Endothelial cell of umbilical vein (primary cell): Measurements from ENCODE around the gene ISG15. TPM values are rescaled to one million over a fixed set of nuclear protein-coding genes. Genes with fewer than 3 reads are reported as not detected.

Experiments used
- BruUV-seq: library from RNA; stranded (reverse); fragments of 400-500 nt; replicated peaks from 2 replicates; lab custom pipeline; 2021; lab: Mats Ljungman, UMichigan
- CTCF ChIA-PET: fragments of 300-600, 350-600 bp; sonication (Branson Sonifier 250); formaldehyde crosslinking; loops from one replicate; lab custom pipeline; 2021; ENCODE audit warnings: antibody characterized with exemption, inconsistent platforms; lab: Charles Lee
- POLR2A ChIA-PET: fragments of 300-600, 350-600 bp; sonication (Branson Sonifier 250); formaldehyde crosslinking; loops from one replicate; lab custom pipeline; 2021; ENCODE audit warnings: antibody characterized with exemption, inconsistent platforms; lab: Charles Lee
- DNase-seq: peaks from one replicate; pipeline ENCODE4 v3.0.0-alpha.2; 2011; ENCODE audit warnings: low read depth, low spot score
- FAIRE-seq: peaks from 2 replicates; lab custom pipeline; 2011; peaks lifted over from hg19 to GRCh38; lab: Jason Lieb, UNC
- H2AFZ ChIP-seq: 2 replicates; pipeline ENCODE4 v1.6.0; 2012; ENCODE audit warnings: low read depth, low read length, control low read depth, inconsistent platforms
- H3K27ac ChIP-seq: 2 replicates; pipeline ENCODE4 v1.5.1; 2011; ENCODE audit warnings: low read depth, mild to moderate bottlenecking, control low read depth, low read length, moderate library complexity; ENCODE audit not compliant: insufficient read depth
- H3K27me3 ChIP-seq, 2 experiments: 2 replicates each; pipeline versions ENCODE4 v1.6.0 to v1.6.1; 2011; ENCODE audit warnings: low read length in 2 of 2, mixed read lengths in 1 of 2; ENCODE audit not compliant: control insufficient read depth in 2 of 2, insufficient read depth in 2 of 2
- H3K36me3 ChIP-seq, 2 experiments: 2 replicates in 1 of 2; 3 replicates in 1 of 2; pipeline ENCODE4 v1.5.1; 2011; ENCODE audit warnings: low read length in 2 of 2, mild to moderate bottlenecking in 1 of 2, moderate library complexity in 1 of 2; ENCODE audit not compliant: control insufficient read depth in 2 of 2, insufficient read depth in 2 of 2; ENCODE audit errors: extremely low read depth in 1 of 2
- H3K4me1 ChIP-seq: 3 replicates; pipeline ENCODE4 v1.5.1; 2011; ENCODE audit warnings: mild to moderate bottlenecking, low read length; ENCODE audit not compliant: control insufficient read depth, insufficient read depth; ENCODE audit errors: extremely low read depth
- H3K4me2 ChIP-seq: 2 replicates; pipeline ENCODE4 v1.6.1; 2011; ENCODE audit warnings: low read length, control low read depth, mixed read lengths; ENCODE audit not compliant: insufficient read depth
- H3K4me3 ChIP-seq, 3 experiments: fragments of 200-600 bp in 1 of 3; sonication (generic), shearing (Covaris generic) in 1 of 3; replicated peaks in 1 of 3; 2 replicates each; pipeline ENCODE4 v1.5.1; 2011 to 2016; ENCODE audit warnings: control low read depth in 3 of 3, low read length in 3 of 3, mild to moderate bottlenecking in 2 of 3, inconsistent platforms in 1 of 3, low read depth in 1 of 3, moderate library complexity in 1 of 3; ENCODE audit not compliant: insufficient read depth in 1 of 3
- H3K79me2 ChIP-seq: 2 replicates; pipeline ENCODE4 v1.6.0; 2012; ENCODE audit warnings: low read length, inconsistent platforms; ENCODE audit not compliant: control insufficient read depth, insufficient read depth
- H3K9ac ChIP-seq: replicated peaks from 2 replicates; pipeline ENCODE3; 2011; ENCODE audit warnings: low read length, control low read depth; ENCODE audit not compliant: insufficient read depth; ENCODE audit errors: extremely low read depth
- H3K9me1 ChIP-seq: replicated peaks from 3 replicates; pipeline ENCODE4 v1.6.0; 2011; ENCODE audit warnings: mild to moderate bottlenecking, low read length; ENCODE audit not compliant: control insufficient read depth, insufficient read depth; ENCODE audit errors: extremely low read depth
- H3K9me3 ChIP-seq: replicated peaks from 2 replicates; pipeline ENCODE4 v1.5.1; 2012; ENCODE audit warnings: low read length, inconsistent platforms; ENCODE audit not compliant: control insufficient read depth, insufficient read depth
- H4K20me1 ChIP-seq: replicated peaks from 2 replicates; pipeline ENCODE3; 2011; ENCODE audit warnings: mild to moderate bottlenecking, low read length; ENCODE audit not compliant: control insufficient read depth, insufficient read depth; ENCODE audit errors: extremely low read depth
- EZH2 ChIP-seq: IDR thresholded peaks from 2 replicates; pipeline ENCODE4 v1.6.1; 2012; ENCODE audit warnings: borderline replicate concordance, low read depth, mild to moderate bottlenecking, moderate library complexity, low read length, inconsistent platforms; ENCODE audit not compliant: severe bottlenecking
- FOS ChIP-seq: IDR thresholded peaks from 2 replicates; pipeline ENCODE4 v1.6.1; 2011; ENCODE audit warnings: mild to moderate bottlenecking, low read length, moderate library complexity, borderline replicate concordance; ENCODE audit not compliant: insufficient read depth
- GATA2 ChIP-seq: IDR thresholded peaks from 2 replicates; pipeline ENCODE4 v1.7.0; 2011; ENCODE audit warnings: low read depth, mild to moderate bottlenecking, moderate library complexity, mixed read lengths, low read length; ENCODE audit not compliant: insufficient read length, insufficient read depth
- JUN ChIP-seq: IDR thresholded peaks from 2 replicates; pipeline ENCODE4 v1.6.1; 2011; ENCODE audit warnings: borderline replicate concordance, low read depth; ENCODE audit not compliant: insufficient read length, insufficient read depth
- MYC ChIP-seq: IDR thresholded peaks from one replicate; pipeline ENCODE4 v1.6.1; 2011; ENCODE audit warnings: mild to moderate bottlenecking, low read depth, low read length
- POLR2A ChIP-seq: IDR thresholded peaks from 2 replicates; pipeline ENCODE4 v1.6.1; 2012; ENCODE audit warnings: low read depth, mild to moderate bottlenecking, control low read depth, low read length
- POLR2AphosphoS5 ChIP-seq: IDR thresholded peaks from 2 replicates; pipeline ENCODE4 v1.6.1; 2012; ENCODE audit warnings: low read depth, mild to moderate bottlenecking, control low read depth, low read length, moderate library complexity; ENCODE audit not compliant: insufficient read depth
- dilution Hi-C: fragments of 300-500 bp; cut with MboI; formaldehyde crosslinking; loops from one replicate; pipeline ENCODE4 v1.15.0; 2019; ENCODE audit warnings: low sequenced_read_pairs; ENCODE audit not compliant: extremely low pct_ligation_motif_present
- intact Hi-C: fragments of 100-400 bp; cut with micrococcal nuclease; formaldehyde crosslinking; loops from one replicate; pipeline ENCODE4 v1.10.0; 2022
- polyA plus RNA-seq, 4 experiments: library from polyadenylated mRNA; depleted of rRNA in 3 of 4; stranded (reverse) in 3 of 4; unstranded in 1 of 4; fragments of >200 nt; gene quantifications; 2 replicates each; pipeline versions ENCODE4 v1.2.1 to v1.2.3, GENCODE V29; 2011 to 2012; ENCODE audit warnings: missing spikeins in 1 of 4
- total RNA-seq: library from RNA; stranded (reverse); gene quantifications from 2 replicates; pipeline ENCODE4 v1.2.3, GENCODE V29; 2021
- TF ChIP-seq, protein P1 (sequence below): IDR thresholded peaks from 2 replicates; pipeline ENCODE4 v1.6.1; 2011; ENCODE audit not compliant: insufficient read depth, insufficient read length
- TF ChIP-seq, protein P2 (sequence below), 2 donors: IDR thresholded peaks; 1 replicate in 1 of 2; 2 replicates in 1 of 2; pipeline ENCODE4 v1.5.1; 2011; ENCODE audit warnings: low read length in 2 of 2, mild to moderate bottlenecking in 2 of 2, moderate library complexity in 2 of 2, control low read depth in 1 of 2, inconsistent platforms in 1 of 2, low read depth in 1 of 2; ENCODE audit not compliant: insufficient read depth in 1 of 2; ENCODE audit errors: extremely low read depth in 1 of 2

The ISG15 gene
- total and polyA plus RNA-seq, 2 donors (not counting 3 experiments of a cell fraction or from before 2014, with no cell fraction given) = 44.6 to 154 TPM

DNA sequence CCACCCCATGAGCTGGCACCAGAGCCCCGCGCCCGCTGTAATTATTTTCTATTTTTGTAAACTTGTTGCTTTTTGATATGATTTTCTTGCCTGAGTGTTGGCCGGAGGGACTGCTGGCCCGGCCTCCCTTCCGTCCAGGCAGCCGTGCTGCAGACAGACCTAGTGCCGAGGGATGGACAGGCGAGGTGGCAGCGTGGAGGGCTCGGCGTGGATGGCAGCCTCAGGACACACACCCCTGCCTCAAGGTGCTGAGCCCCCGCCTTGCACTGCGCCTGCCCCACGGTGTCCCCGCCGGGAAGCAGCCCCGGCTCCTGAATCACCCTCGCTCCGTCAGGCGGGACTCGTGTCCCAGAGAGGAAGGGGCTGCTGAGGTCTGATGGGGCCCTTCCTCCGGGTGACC lies 41.7 kb downstream of the ISG15 start:
- Histone ChIP-seq H3K36me3 (peaks cover 0 to 11% of the 10 kb centered on the region in 2 experiments), H3K79me2 (no peaks in the 10 kb centered on the region), H3K9ac (no peak overlapping the region), H2AFZ (no peak overlapping the region), H3K27me3 (peaks cover 0 to 3% of the 10 kb centered on the region in 2 experiments), H3K4me1 (peaks cover 8% of the 10 kb centered on the region), H3K27ac (no peak overlapping the region), H3K4me3 (no peak overlapping the region), H3K9me3 (no peaks in the 10 kb centered on the region), H3K9me1 (no peaks in the 10 kb centered on the region), H4K20me1 (no peaks in the 10 kb centered on the region), H3K4me2 (no peak overlapping the region)
- ChIA-PET POLR2A (no interaction called here), CTCF (interaction anchor here (0.9 to 1.2 kb wide), 2 partner anchors 31 to 71 kb away, joined by 3 to 4 read pairs; no protein-coding TSS in a partner anchor)
- FAIRE-seq = no peak
- TF ChIP-seq JUN (no peak), MYC (no peak), POLR2A (no peak), FOS (no peak), GATA2 (no peak), POLR2AphosphoS5 (no peak), EZH2 (no peak)
- TF ChIP-seq, protein P1, sequence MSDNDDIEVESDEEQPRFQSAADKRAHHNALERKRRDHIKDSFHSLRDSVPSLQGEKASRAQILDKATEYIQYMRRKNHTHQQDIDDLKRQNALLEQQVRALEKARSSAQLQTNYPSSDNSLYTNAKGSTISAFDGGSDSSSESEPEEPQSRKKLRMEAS = no peak
- TF ChIP-seq, protein P2, sequence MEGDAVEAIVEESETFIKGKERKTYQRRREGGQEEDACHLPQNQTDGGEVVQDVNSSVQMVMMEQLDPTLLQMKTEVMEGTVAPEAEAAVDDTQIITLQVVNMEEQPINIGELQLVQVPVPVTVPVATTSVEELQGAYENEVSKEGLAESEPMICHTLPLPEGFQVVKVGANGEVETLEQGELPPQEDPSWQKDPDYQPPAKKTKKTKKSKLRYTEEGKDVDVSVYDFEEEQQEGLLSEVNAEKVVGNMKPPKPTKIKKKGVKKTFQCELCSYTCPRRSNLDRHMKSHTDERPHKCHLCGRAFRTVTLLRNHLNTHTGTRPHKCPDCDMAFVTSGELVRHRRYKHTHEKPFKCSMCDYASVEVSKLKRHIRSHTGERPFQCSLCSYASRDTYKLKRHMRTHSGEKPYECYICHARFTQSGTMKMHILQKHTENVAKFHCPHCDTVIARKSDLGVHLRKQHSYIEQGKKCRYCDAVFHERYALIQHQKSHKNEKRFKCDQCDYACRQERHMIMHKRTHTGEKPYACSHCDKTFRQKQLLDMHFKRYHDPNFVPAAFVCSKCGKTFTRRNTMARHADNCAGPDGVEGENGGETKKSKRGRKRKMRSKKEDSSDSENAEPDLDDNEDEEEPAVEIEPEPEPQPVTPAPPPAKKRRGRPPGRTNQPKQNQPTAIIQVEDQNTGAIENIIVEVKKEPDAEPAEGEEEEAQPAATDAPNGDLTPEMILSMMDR (IDR thresholded peaks at IDR 0.05; ENCODE audit: extremely low read depth in 1 of 2, insufficient read depth in 1 of 2, low read depth in 1 of 2, low read length in 2 of 2) = no peak
- no peak for DNase-seq
- intact Hi-C loops = no loop called here
- no TSS peak for BruUV-seq
- dilution Hi-C loops = no loop called here
